HUES48 (cell line): ENCODE results near the gene DNASE1.

Source experiments
- H3K27ac ChIP-seq: one replicate; pipeline ENCODE4 v1.7.0; 2013; ENCODE audit warnings: low read depth, low read length, inconsistent platforms
- H3K27me3 ChIP-seq: 2 replicates; pipeline ENCODE4 v1.6.1; 2013; ENCODE audit warnings: mild to moderate bottlenecking, low read length; ENCODE audit not compliant: control insufficient read depth, insufficient read depth
- H3K36me3 ChIP-seq: 2 replicates; pipeline ENCODE4 v1.6.1; 2013; ENCODE audit warnings: low read length; ENCODE audit not compliant: control insufficient read depth, insufficient read depth
- H3K4me1 ChIP-seq: 2 replicates; pipeline ENCODE4 v1.6.1; 2013; ENCODE audit warnings: mild to moderate bottlenecking, low read length; ENCODE audit not compliant: control insufficient read depth, insufficient read depth
- H3K4me3 ChIP-seq: 2 replicates; pipeline ENCODE4 v1.5.1; 2013; ENCODE audit warnings: mild to moderate bottlenecking, low read depth, low read length
- H3K9ac ChIP-seq: 2 replicates; pipeline ENCODE4 v1.6.1; 2013; ENCODE audit warnings: mild to moderate bottlenecking, low read depth, low read length, moderate library complexity
- H3K9me3 ChIP-seq: 2 replicates; pipeline ENCODE4 v1.6.1; 2013; ENCODE audit warnings: low read length; ENCODE audit not compliant: control insufficient read depth, insufficient read depth

Gene DNASE1

GRCh38 chr16:3687792-3688191, 33.3 kb downstream of the DNASE1 start:
- H3K36me3 ChIP-seq: peaks cover 65% of the 10 kb centered on the region
- no peak overlapping the region for H3K27ac ChIP-seq
- H3K4me1 ChIP-seq: no peaks in the 10 kb centered on the region; the same call in 1 of the 2 replicates
- H3K4me3 ChIP-seq: no peak overlapping the region
- H3K9me3 ChIP-seq: no peaks in the 10 kb centered on the region
- no peaks in the 10 kb centered on the region for H3K27me3 ChIP-seq
- no peak overlapping the region for H3K9ac ChIP-seq

- H3K27ac ChIP-seq: no peak overlapping the region
- no peak overlapping the region for H3K9ac ChIP-seq
- H3K9me3 ChIP-seq: no peaks in the 10 kb centered on the region
- no peaks in the 10 kb centered on the region; the same call in 1 of the 2 replicates for H3K4me1 ChIP-seq
- H3K36me3 ChIP-seq: peaks cover 56% of the 10 kb centered on the region
- no peak overlapping the region for H3K4me3 ChIP-seq
- no peaks in the 10 kb centered on the region for H3K27me3 ChIP-seq
These were observed 35.2 kb downstream of the DNASE1 start for GRCh38 chr16:3689731-3690130.

GRCh38 chr16:3690470-3690928, 36.0 kb downstream of the DNASE1 start:
- H3K27me3 ChIP-seq: no peaks in the 10 kb centered on the region
- H3K4me3 ChIP-seq: no peak overlapping the region
- H3K9ac ChIP-seq: no peak overlapping the region
- peaks cover 53% of the 10 kb centered on the region for H3K36me3 ChIP-seq
- H3K9me3 ChIP-seq: no peaks in the 10 kb centered on the region
- no peak overlapping the region for H3K27ac ChIP-seq
- no peaks in the 10 kb centered on the region; the same call in 1 of the 2 replicates for H3K4me1 ChIP-seq

GRCh38 chr16:3690980-3691720, 36.7 kb downstream of the DNASE1 start:
- no peak overlapping the region for H3K9ac ChIP-seq
- H3K4me1 ChIP-seq: no peaks in the 10 kb centered on the region; the same call in 1 of the 2 replicates
- H3K27ac ChIP-seq: no peak overlapping the region
- no peak overlapping the region for H3K4me3 ChIP-seq
- no peaks in the 10 kb centered on the region for H3K9me3 ChIP-seq
- H3K36me3 ChIP-seq: peaks cover 47% of the 10 kb centered on the region
- no peaks in the 10 kb centered on the region for H3K27me3 ChIP-seq

GRCh38 chr16:3691761-3692160, 37.3 kb downstream of the DNASE1 start:
- peaks cover 41% of the 10 kb centered on the region for H3K36me3 ChIP-seq
- no peak overlapping the region for H3K9ac ChIP-seq
- no peak overlapping the region for H3K4me3 ChIP-seq
- no peaks in the 10 kb centered on the region for H3K27me3 ChIP-seq
- no peak overlapping the region for H3K27ac ChIP-seq
- H3K4me1 ChIP-seq: no peaks in the 10 kb centered on the region; the same call in 1 of the 2 replicates
- H3K9me3 ChIP-seq: no peaks in the 10 kb centered on the region

- no peaks in the 10 kb centered on the region; the same call in 1 of the 2 replicates for H3K4me1 ChIP-seq
- H3K9ac ChIP-seq: no peak overlapping the region
- no peak overlapping the region for H3K27ac ChIP-seq
- no peak overlapping the region for H3K4me3 ChIP-seq
- no peaks in the 10 kb centered on the region for H3K9me3 ChIP-seq
- peaks cover 18% of the 10 kb centered on the region for H3K36me3 ChIP-seq
- H3K27me3 ChIP-seq: no peaks in the 10 kb centered on the region
These were observed 39.6 kb downstream of the DNASE1 start for GRCh38 chr16:3694051-3694450.

- Histone ChIP-seq H3K4me1 (no peaks in the 10 kb centered on the region; the same call in 1 of the 2 replicates), H3K27ac (no peak overlapping the region), H3K36me3 (peaks cover 9% of the 10 kb centered on the region; the same call in 1 of the 2 replicates), H3K27me3 (no peaks in the 10 kb centered on the region), H3K9ac (no peak overlapping the region), H3K9me3 (no peaks in the 10 kb centered on the region), H3K4me3 (no peak overlapping the region)
These were observed 41.3 kb downstream of the DNASE1 start for GRCh38 chr16:3695610-3696369.

GRCh38 chr16:3696425-3697218, 42.1 kb downstream of the DNASE1 start:
- Histone ChIP-seq H3K9me3 (no peaks in the 10 kb centered on the region), H3K27ac (no peak overlapping the region), H3K27me3 (no peaks in the 10 kb centered on the region), H3K9ac (no peak overlapping the region), H3K4me1 (no peaks in the 10 kb centered on the region), H3K36me3 (peaks cover 11% of the 10 kb centered on the region; the same call in 1 of the 2 replicates), H3K4me3 (no peak overlapping the region)

- Histone ChIP-seq H3K9ac (no peak overlapping the region), H3K27me3 (no peaks in the 10 kb centered on the region), H3K36me3 (peaks cover 14% of the 10 kb centered on the region), H3K4me3 (no peak overlapping the region), H3K4me1 (no peaks in the 10 kb centered on the region), H3K9me3 (no peaks in the 10 kb centered on the region), H3K27ac (no peak overlapping the region)
These were observed 44.5 kb downstream of the DNASE1 start for GRCh38 chr16:3698941-3699340.

GRCh38 chr16:3701531-3701930, 47.0 kb downstream of the DNASE1 start:
- H3K4me1 ChIP-seq: no peaks in the 10 kb centered on the region
- no peak overlapping the region for H3K4me3 ChIP-seq
- H3K9me3 ChIP-seq: no peaks in the 10 kb centered on the region
- H3K27me3 ChIP-seq: no peaks in the 10 kb centered on the region
- no peak overlapping the region for H3K9ac ChIP-seq
- peaks cover 8% of the 10 kb centered on the region for H3K36me3 ChIP-seq
- H3K27ac ChIP-seq: no peak overlapping the region
